GM21390 (cell line): ENCODE measurements around the gene HIPK2.

Experiments used
- ATAC-seq: cut with Tn5 transposase; IDR thresholded peaks from one replicate; pipeline ENCODE4 v1.9.1; 2021; ENCODE audit not compliant: unreplicated experiment

Gene HIPK2

DNA sequence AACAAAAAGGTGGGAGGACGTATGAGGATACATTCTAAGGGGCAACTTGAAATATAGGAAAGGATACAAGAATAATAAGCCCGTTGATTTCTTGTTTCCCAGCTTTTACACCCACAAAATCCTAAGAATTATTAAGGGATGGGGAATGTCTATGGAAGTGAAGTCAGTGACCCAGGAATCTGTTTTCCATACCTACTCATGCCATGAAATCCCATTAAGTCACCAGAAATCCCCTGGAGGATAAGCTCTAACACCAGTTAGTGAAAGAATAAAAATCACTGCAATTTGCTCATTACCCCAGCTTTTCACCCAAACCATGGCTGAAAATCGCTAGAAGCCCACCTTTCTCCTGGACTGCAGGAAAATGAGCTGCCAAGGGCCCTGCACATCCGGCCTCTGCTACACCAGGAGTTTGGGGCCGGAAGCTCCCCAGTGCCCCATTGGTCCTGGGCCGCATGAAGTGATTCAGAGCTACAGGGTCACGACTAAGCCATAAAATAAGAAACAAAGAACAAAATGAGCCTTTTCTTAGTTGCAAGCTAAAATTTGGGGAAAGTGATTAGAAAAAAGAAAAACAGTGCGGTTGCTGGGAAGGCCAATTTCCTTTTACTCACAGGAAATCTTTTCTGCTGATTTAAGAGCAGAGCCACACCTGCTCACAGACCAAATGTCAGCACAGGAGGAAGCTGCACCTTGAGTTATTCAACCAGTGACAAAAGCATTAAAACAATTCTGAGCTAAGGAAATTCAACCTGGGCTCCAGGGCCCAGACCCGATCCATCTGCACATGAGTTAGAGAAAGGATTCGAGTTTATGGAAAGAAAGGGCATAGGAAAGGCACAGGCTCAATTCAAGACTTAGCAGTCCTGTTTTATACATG lies 40.3 kb downstream of the HIPK2 start:
- no peak for ATAC-seq

DNA sequence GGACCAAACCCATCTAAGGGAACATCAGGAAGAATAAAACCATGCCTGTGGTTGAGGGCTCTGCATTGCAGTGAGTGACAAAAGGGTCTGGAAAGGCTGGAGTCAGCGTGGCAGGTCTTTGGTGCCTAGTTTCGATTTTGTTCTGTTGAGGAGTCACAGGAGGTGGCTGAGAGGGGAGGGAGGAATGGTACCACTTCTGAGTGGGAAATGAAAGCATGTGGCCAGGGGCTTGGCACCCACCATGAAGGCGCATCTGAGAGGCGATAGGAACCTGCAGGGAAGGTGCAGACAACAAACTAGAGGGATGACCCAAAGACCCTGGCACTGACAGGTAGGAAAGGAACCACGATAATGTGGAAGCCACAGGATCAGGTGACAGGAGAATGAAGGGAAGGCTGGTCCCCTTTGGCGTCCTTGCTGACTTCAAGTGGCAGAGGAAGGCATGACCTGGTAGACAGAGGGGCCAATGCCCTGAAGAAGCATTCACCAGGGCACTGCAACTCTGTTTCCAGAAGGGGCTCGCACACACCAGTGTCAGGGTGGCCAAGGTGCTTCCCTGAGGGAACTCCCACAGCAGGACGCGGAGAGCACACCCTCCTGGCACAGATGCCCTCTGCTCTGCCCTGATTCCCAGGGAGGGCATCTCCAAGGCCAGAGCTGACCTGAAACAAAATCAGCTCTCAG lies 41.7 kb downstream of the HIPK2 start:
- no peak for ATAC-seq

DNA sequence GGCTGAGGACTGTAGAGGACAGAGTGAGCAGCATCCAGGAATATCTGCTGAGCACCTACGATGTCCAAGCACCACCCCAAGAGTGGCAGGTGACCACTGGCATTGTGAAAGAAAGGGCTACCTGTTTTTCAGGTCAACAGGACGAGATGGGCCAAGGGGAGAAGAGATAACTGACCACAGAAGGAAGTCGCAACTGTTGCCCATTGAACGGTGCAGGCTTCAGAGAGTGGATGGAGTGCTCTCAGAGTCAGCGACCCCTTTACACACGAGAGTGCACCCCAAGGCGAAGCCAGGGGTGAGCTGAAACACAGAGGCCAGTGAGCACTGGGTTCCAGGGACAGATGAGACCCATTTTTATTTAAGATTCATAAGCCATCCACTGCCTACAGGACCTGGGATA lies 42.3 kb downstream of the HIPK2 start:
- no peak for ATAC-seq

DNA sequence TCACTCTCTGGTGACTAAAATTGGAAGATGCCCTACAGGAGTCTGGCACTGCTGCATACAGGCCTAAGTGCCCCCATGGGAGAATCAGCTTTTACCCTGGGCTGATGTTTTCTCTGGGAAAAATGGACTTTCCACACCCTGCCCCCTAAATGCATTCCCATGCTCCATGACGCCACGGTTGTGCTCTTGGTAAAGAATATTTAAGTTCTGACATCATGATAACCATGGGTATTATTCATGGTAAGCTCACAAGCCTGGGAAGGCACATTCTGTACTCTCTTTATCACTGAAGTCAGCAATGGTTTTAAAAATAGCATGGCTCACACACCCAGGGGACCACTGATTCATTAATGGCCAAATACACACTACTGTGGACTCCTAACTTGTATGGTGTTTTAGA lies 43.4 kb downstream of the HIPK2 start:
- no peak for ATAC-seq

GRCh38 chr7:139733751-139734150 lies 44.0 kb downstream of the HIPK2 start:
- no peak for ATAC-seq

DNA sequence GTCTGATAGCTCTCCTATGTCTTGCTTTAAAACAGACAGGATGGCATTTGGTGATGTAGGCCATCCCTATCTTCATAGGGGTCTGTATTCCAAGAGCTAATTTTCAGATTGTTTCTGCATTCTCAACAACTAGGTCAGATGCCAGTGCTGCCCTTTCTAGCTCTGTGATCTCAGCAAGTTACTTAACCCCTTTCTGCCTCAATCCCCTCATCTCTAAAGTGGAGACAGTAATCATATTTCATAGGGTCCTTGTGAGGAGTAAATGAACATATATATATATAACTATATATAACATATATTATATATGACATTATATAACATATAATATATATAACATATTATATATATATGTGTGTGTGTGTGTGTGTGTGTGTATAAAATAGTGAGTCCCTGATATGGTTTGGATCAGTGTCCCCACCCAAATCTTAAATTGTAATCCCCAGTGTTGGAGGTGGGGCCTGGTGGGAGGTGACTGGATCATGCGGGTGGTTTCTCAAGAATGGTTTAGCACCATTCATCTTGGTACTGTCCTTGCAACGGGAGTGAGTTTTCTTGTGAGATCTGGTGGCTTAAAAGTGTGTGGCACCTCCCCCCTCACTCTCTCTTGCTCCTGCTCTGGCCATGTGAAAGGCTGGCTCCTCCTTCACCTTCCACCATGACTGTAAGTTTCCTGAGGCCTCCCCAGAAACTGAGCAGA lies 45.2 kb downstream of the HIPK2 start:
- ATAC-seq, result no peak

DNA sequence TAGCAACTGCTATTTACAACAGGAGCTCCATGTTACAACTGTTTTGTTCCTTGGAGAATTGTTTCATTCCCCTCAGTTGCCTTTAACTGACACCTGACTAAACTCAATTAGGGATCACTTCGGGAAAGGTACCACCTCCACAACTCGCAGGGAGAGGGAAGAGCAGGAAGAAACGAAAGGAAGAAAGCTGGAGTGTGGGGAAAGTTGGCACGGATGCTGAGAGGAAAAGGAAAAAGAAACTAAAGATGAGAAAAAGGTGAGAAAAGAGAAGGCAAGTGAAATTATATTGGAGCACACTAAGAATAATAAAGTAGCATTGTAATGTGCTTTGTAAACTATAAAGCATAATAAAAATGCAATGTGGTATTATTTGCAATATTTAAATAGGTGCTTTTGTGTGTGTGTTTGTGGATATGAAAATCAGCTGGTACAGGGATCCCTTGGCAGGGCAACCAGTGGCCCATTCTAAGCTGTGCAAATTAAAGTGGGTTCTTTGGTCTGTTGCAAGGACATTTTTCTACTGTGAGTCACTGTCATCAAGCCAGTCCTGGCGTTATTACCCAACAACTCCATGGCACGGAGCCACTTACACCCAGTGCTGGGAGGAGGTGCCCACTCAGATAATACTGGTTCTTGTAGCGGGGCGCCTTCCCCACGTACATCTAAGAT lies 45.9 kb downstream of the HIPK2 start:
- no peak for ATAC-seq

- ATAC-seq, result no peak
These were observed 46.8 kb downstream of the HIPK2 start for GRCh38 chr7:139730746-139731612.

DNA sequence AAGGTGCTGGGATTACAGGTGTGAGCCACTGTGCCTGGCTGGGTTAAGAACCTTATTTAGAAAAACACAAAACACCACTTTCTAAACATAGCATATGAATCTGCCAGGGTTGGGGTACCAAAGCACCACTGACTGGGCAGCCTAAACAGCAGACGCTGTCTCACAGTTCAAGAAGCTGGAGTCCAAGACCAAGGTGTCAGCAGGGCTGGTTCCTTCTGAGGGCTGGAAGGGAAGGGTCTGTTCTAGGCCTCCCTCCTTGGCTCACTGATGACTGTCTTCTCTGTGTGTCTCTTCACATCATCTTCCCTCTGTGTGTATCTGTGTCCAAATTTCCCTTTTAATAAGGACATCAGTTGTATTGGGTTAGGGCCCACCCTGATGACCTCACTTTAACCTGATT lies 49.6 kb downstream of the HIPK2 start:
- ATAC-seq, result no peak

DNA sequence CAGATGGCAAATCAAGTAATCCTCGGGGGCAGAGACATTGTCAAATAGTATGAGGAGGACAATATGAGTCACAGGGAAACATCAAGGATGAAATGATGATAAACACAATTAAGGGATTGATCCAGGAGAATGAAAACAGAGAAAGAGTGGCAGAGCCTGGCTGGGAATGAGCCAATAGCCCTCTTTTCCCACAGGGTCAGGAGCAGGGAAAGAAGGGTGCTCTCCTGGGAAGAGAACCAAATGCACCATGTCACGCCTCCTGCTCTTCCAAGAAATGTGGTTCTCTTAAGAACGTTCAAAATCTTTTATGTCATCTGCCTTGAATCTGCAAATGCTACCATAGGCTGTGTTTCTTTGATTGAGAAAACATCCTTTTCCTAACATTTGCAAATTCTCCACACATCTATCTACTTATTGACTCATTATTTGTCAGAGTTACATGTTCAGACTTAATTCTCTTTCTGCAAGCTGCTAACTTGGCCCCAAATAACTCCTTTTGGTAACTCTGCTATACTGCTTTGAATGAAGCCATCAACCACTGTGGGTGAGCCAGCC lies 50.6 kb downstream of the HIPK2 start:
- ATAC-seq, result no peak

GRCh38 chr7:139726485-139726869 lies 51.3 kb downstream of the HIPK2 start:
- ATAC-seq, result no peak

DNA sequence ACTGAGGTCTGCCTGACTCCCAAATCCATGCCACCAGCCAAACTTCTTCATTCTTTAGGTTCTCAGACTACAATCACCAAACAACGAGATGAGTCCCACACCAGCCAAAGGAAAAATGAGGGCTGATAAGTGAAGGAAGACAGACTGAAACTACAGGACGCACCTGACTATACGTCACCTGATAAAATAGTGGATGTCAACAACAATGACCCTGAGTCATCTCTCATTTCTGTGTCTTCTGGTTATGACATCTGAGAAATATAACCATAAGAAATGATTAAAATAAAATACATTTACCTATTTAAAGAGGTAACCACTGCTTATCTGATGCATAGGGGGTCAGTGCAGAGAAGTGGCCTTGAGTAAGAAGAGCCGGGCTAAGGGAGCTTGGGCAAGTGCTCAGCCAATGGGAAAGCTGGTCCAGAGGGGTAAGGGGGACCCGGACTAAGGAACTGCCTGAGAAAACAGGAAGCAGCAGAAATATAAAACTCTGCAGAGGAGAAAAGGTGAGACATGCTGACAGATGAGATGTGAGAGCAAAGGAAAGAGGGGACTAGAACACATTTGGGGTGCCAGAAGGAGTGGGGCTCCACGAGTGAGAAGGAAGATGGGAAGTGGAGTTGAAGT lies 51.8 kb downstream of the HIPK2 start:
- no peak for ATAC-seq

DNA sequence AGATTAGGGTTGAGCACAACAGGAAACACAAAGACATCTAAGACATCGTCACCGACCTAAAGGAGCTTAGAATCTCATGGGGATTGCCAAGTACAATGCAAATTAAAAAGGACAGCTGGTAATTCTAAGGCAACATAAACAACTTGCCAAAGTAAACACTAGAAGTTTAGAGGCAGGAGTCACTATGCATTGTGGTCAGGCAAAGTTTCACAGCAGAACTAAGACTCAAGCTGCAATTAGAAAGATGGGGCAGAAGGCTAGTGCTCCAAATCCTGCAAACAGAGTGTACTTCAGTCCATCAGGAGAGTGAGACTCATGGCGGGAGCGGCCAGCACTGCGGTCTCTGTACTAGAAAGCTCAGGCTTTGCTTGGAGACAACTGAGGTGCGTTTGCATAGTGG lies 52.7 kb downstream of the HIPK2 start:
- peak; percentile 79 for ATAC-seq

DNA sequence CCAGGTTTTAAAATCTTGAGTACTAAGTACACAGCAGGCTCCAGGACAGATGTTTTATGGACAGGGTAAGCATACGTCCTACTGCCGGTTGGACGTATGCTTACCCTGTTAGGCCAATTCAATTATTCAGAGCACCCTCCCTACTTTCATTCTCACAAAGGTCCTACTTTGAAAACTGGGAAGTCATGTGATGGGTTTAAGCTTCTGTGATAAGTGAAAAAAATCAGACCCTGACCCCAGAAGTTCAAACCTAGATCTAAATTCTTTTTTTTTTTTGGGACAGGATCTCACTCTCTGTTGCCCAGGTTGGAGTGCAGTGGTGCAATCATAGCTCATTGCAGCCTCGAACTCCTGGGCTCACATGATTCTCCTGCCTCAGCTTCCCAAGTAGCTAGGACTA lies 55.2 kb downstream of the HIPK2 start:
- ATAC-seq, result no peak

DNA sequence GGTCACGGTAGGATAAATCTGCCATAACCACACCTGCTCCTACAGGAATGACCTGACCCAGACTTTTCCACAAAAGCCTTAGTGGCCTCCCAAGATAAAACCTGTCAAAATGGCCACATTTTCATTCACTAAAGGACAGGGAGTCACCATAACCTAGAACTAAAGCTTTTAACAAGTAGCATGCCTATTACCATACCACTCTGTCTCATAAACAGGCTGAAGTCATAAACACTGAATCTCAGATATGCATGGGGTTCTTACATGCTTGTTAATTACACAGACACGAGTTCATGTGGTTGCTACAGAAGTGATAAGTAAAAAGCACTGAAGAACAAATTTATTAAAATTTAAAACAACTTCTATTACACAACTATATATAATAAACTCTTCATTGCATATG lies 56.0 kb downstream of the HIPK2 start:
- ATAC-seq, result no peak

DNA sequence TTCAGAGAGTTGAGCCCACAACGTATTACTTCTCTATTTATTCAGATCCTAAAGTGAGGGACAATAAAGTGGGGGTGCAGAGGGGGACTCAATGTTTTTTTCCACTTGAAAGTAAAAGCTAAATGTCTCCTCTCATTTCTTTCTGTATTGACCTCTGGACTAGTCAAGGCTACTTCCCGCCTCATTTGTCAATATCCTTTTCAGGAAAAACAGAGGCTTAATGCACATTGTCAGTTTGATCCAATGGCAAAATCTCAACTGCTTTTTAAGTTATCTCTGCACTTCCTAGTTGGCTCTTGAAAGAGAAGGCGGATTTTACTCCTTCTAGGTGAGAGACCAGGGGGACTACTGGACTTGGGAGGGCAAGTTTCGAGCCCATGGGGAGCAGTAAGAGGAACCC lies 56.4 kb downstream of the HIPK2 start:
- ATAC-seq, result no peak

GRCh38 chr7:139720705-139721231 lies 57.0 kb downstream of the HIPK2 start:
- ATAC-seq, result peak; percentile 48

DNA sequence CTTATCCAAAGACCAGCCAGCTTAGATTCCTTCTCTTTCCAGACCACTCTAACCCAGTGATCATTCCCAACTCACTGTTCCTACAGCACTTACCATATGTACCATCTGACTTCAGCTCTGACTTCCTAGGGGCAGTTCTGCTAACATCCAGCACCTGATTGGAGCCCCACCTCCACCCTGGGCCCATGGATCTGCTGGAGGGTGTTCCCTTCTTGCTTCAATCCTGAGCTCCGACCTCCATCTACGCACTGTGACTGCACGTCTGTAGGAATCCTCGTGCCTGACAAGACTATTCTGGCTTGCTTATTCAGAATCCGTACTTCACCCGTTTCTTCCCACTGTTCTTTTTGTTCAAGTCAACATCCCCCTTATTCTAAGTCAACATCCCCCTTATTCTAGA lies 57.6 kb downstream of the HIPK2 start:
- no peak for ATAC-seq

GRCh38 chr7:139718859-139719258 lies 58.9 kb downstream of the HIPK2 start:
- no peak for ATAC-seq
